ENCODE data around the gene TNRC6B. TPM values are rescaled to one million over a fixed set of nuclear protein-coding genes. Genes with fewer than 3 reads are reported as not detected.
"Not testable (repeated sequence)": the region's sequence is repeated elsewhere in the genome, so short reads cannot be mapped to it uniquely, and the experiment has no call there.

TNRC6B gene
- total RNA-seq, 6 experiments from 2014 or later: 30.8 to 36.3 (median 34.3) TPM

DNA sequence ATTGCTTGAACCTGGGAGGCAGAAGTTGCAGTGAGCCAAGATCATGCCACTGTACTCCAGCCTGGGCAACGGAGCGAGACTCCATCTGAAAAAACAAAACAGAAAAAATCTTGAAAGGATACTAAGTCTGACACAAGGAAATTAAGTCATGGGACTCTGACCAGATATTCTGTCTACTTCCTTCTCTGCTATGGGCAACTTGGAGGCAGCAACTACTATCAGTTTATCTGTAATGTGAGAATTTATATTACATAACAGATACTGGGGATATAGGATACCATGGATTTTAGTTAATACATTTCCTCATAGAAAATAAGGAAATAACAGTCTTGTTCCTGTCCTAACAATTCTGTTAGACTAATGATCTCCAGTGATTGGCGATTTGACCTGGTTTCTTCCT is 191.1 kb downstream of the TNRC6B start:
- Mint-ChIP-seq H3K36me3 (ENCODE audit: low read depth) (peaks cover 33% of the 10 kb centered on the region), H3K9me3 (no peaks in the 10 kb centered on the region), H3K27ac (no peak overlapping the region), H3K27me3 (ENCODE audit: insufficient read depth) (no peaks in the 10 kb centered on the region), H3K4me1 (ENCODE audit: low read depth) (peaks cover 16% of the 10 kb centered on the region), H3K4me3 (no peak overlapping the region)
- no peak for DNase-seq
- TF ChIP-seq, protein P1, sequence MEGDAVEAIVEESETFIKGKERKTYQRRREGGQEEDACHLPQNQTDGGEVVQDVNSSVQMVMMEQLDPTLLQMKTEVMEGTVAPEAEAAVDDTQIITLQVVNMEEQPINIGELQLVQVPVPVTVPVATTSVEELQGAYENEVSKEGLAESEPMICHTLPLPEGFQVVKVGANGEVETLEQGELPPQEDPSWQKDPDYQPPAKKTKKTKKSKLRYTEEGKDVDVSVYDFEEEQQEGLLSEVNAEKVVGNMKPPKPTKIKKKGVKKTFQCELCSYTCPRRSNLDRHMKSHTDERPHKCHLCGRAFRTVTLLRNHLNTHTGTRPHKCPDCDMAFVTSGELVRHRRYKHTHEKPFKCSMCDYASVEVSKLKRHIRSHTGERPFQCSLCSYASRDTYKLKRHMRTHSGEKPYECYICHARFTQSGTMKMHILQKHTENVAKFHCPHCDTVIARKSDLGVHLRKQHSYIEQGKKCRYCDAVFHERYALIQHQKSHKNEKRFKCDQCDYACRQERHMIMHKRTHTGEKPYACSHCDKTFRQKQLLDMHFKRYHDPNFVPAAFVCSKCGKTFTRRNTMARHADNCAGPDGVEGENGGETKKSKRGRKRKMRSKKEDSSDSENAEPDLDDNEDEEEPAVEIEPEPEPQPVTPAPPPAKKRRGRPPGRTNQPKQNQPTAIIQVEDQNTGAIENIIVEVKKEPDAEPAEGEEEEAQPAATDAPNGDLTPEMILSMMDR (IDR thresholded peaks at IDR 0.05): no peak

GRCh38 chr22:40374567-40374966 is 196.8 kb downstream of the TNRC6B start:
- TF ChIP-seq, protein P1 (IDR thresholded peaks at IDR 0.05): no peak
- H3K36me3 Mint-ChIP-seq (ENCODE audit: low read depth): peaks cover 6% of the 10 kb centered on the region; the same call in 1 of the 2 replicates
- no peak overlapping the region for H3K27ac Mint-ChIP-seq
- peaks cover 32% of the 10 kb centered on the region for H3K4me1 Mint-ChIP-seq (ENCODE audit: low read depth)
- no peak for DNase-seq
- H3K27me3 Mint-ChIP-seq (ENCODE audit: insufficient read depth): no peaks in the 10 kb centered on the region; the same call in 1 of the 2 replicates
- no peak overlapping the region for H3K4me3 Mint-ChIP-seq
- H3K9me3 Mint-ChIP-seq: no peaks in the 10 kb centered on the region

DNA sequence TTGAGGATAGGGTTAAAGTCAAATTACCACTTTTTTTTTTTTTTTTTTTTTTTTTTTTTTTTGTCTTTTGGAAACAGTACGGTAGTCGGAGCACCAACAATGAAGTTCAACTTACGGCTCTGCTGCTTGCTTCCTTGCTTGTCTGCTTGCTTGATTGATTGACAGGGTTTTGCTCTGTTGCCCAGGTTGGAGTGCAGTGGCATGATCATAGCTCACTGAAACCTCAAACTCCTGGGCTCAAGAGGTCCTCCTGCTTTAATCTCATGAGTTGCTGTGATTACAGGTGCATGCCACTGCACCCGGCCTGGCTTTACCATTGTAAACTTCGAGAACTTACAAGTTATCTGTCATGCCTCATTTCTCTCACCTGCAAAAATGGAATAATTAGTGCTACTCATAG is 198.4 kb downstream of the TNRC6B start:
- peaks cover 30% of the 10 kb centered on the region for H3K4me1 Mint-ChIP-seq (ENCODE audit: low read depth)
- H3K27me3 Mint-ChIP-seq (ENCODE audit: insufficient read depth): no peaks in the 10 kb centered on the region; the same call in 1 of the 2 replicates
- no peak for DNase-seq
- H3K9me3 Mint-ChIP-seq: no peaks in the 10 kb centered on the region
- H3K36me3 Mint-ChIP-seq (ENCODE audit: low read depth): peaks cover 4% of the 10 kb centered on the region; the same call in 1 of the 2 replicates
- no peak overlapping the region for H3K27ac Mint-ChIP-seq
- no peak overlapping the region for H3K4me3 Mint-ChIP-seq
- TF ChIP-seq, protein P1 (IDR thresholded peaks at IDR 0.05): no peak

GRCh38 chr22:40377931-40378330 is 200.2 kb downstream of the TNRC6B start:
- H3K27me3 Mint-ChIP-seq (ENCODE audit: insufficient read depth): no peaks in the 10 kb centered on the region; the same call in 1 of the 2 replicates
- H3K4me1 Mint-ChIP-seq (ENCODE audit: low read depth): peaks cover 20% of the 10 kb centered on the region
- H3K9me3 Mint-ChIP-seq: no peaks in the 10 kb centered on the region
- no peak overlapping the region for H3K4me3 Mint-ChIP-seq
- DNase-seq: no peak
- no peak overlapping the region for H3K27ac Mint-ChIP-seq
- no peaks in the 10 kb centered on the region; the same call in 1 of the 2 replicates for H3K36me3 Mint-ChIP-seq (ENCODE audit: low read depth)
- TF ChIP-seq, protein P1 (IDR thresholded peaks at IDR 0.05): no peak

GRCh38 chr22:40378448-40378847 is 200.7 kb downstream of the TNRC6B start:
- H3K4me1 Mint-ChIP-seq (ENCODE audit: low read depth): peaks cover 25% of the 10 kb centered on the region
- H3K36me3 Mint-ChIP-seq (ENCODE audit: low read depth); DNase-seq; H3K27me3 Mint-ChIP-seq (ENCODE audit: insufficient read depth); H3K27ac Mint-ChIP-seq; H3K9me3 Mint-ChIP-seq; H3K4me3 Mint-ChIP-seq: not testable (repeated sequence)

DNA sequence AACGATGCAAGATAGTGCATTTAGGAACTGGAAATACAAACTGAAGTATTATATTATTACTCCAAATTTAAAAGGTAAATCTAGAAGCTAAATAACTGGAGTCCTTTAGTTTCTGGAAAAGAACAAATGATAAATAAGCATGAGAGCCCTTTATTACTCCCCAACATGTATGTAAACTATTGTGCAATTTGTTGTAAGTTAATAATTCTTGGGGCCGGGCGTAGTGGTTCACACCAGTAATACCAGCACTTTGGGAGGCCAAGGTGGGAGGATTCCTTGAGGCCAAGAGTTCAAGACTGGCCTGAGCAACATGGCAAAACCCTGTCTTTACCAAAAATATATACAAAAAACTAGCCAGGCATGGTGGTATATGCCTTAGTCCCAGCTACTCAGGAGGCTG is 203.7 kb downstream of the TNRC6B start:
- TF ChIP-seq, protein P1 (IDR thresholded peaks at IDR 0.05): no peak
- no peak overlapping the region for H3K4me3 Mint-ChIP-seq
- no peak for DNase-seq
- no peaks in the 10 kb centered on the region for H3K9me3 Mint-ChIP-seq
- H3K27me3 Mint-ChIP-seq (ENCODE audit: insufficient read depth): no peaks in the 10 kb centered on the region; the same call in none of the 2 replicates
- H3K36me3 Mint-ChIP-seq (ENCODE audit: low read depth): no peaks in the 10 kb centered on the region
- H3K27ac Mint-ChIP-seq: no peak overlapping the region
- H3K4me1 Mint-ChIP-seq (ENCODE audit: low read depth): peaks cover 45% of the 10 kb centered on the region

Measured in HFFc6 (cell line).